SU-DHL-6 (cell line): ENCODE data around the gene KRTAP13-2.

Experiments
- H2AFZ ChIP-seq: fragments of 200-600 bp; sonication (generic); 2 replicates; pipeline ENCODE4 v1.6.1; 2014; ENCODE audit warnings: low read depth, mild to moderate bottlenecking, moderate library complexity, mixed read lengths, antibody characterized with exemption, low read length; ENCODE audit not compliant: severe bottlenecking
- H3F3A ChIP-seq: fragments of 200-600 bp; shearing (Covaris generic); 2 replicates; pipeline ENCODE4 v1.6.0; 2016; ENCODE audit warnings: antibody characterized with exemption, mild to moderate bottlenecking; ENCODE audit not compliant: insufficient read depth
- H3K27ac ChIP-seq: fragments of 200-600 bp; sonication (generic); 2 replicates; pipeline ENCODE4 v1.5.1; 2016; ENCODE audit warnings: low read depth, mild to moderate bottlenecking, low read length, moderate library complexity, mixed read lengths
- H3K27me3 ChIP-seq: fragments of 200-600 bp; sonication (generic), shearing (Covaris generic); 2 replicates; pipeline ENCODE4 v1.6.0; 2014; ENCODE audit warnings: mild to moderate bottlenecking, low read length
- H3K36me3 ChIP-seq: fragments of 200-600 bp; sonication (generic); 2 replicates; pipeline ENCODE4 v1.6.1; 2014; ENCODE audit warnings: mild to moderate bottlenecking, low read length, mixed read lengths
- H3K4me2 ChIP-seq: fragments of 300-600, 200-600 bp; shearing (Covaris generic), sonication (generic); 2 replicates; pipeline ENCODE4 v1.6.0; 2014; ENCODE audit warnings: low read length, low read depth, mild to moderate bottlenecking; ENCODE audit not compliant: poor library complexity, severe bottlenecking
- H3K4me3 ChIP-seq: fragments of 200-600 bp; sonication (generic); 2 replicates; pipeline ENCODE4 v1.5.1; 2014; ENCODE audit warnings: antibody characterized with exemption, low read length, mild to moderate bottlenecking, mixed read lengths; ENCODE audit not compliant: insufficient read depth, poor library complexity, severe bottlenecking
- H3K79me2 ChIP-seq: fragments of 200-600 bp; sonication (generic); 2 replicates; pipeline ENCODE4 v1.6.1; 2014; ENCODE audit warnings: mild to moderate bottlenecking, low read length, moderate library complexity; ENCODE audit not compliant: insufficient read depth
- H3K9ac ChIP-seq: fragments of 200-600 bp; sonication (generic); 2 replicates; pipeline ENCODE4 v1.7.0; 2014; ENCODE audit warnings: mild to moderate bottlenecking, low read length
- H3K9me2 ChIP-seq: fragments of 200-600 bp; sonication (generic); replicated peaks from 2 replicates; pipeline ENCODE4 v1.6.1; 2014; ENCODE audit warnings: low read length; ENCODE audit not compliant: insufficient read depth
- H3K9me3 ChIP-seq: fragments of 200-600 bp; sonication (generic); 2 replicates; pipeline ENCODE4 v1.6.1; 2014; ENCODE audit warnings: low read length, mixed read lengths; ENCODE audit not compliant: insufficient read depth
- H4K20me1 ChIP-seq: fragments of 200-600 bp; sonication (generic); 2 replicates; pipeline ENCODE4 v1.6.1; 2014; ENCODE audit warnings: low read depth, mild to moderate bottlenecking, antibody characterized with exemption, low read length, moderate library complexity, mixed read lengths
- EZH2phosphoT487 ChIP-seq: fragments of 200-600 bp; sonication (generic), shearing (Covaris generic); conservative IDR thresholded peaks from 2 replicates; pipeline ENCODE4 v1.6.1; 2018; ENCODE audit warnings: mild to moderate bottlenecking, antibody characterized with exemption, low read length, moderate library complexity, mixed read lengths
- TF ChIP-seq, protein P1 (sequence below): fragments of 200-600 bp; sonication (generic); IDR thresholded peaks from one replicate; pipeline ENCODE4 v1.5.1; 2017; ENCODE audit warnings: antibody characterized with exemption, mild to moderate bottlenecking, low read length, moderate library complexity; ENCODE audit not compliant: insufficient read depth, poor library complexity, severe bottlenecking

The KRTAP13-2 gene

DNA sequence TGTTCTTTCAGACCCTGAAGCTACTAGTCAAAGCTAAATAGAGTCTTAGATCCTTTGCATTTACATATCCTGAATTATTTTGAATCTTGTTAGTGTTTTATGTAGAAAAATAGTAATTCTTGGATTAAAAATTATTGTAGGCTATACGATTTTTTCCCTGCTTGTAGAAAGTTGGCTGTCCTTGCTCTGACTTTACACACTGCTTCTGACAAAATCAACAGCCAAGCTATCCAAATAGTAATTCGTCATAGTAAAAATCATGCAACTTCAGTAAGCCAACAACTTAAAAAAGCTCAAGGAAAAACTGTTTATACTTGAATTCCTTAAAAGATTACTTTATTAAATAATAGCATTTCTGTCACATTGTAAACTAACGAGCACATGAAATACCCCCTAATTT is 16.2 kb downstream of the KRTAP13-2 start:
- Histone ChIP-seq H4K20me1 (no peaks in the 10 kb centered on the region), H3K27me3 (no peaks in the 10 kb centered on the region), H3K27ac (no peak overlapping the region), H3K4me3 (no peak overlapping the region), H3K9ac (no peak overlapping the region), H3K9me3 (no peaks in the 10 kb centered on the region), H3K4me2 (no peak overlapping the region), H2AFZ (no peak overlapping the region), H3K36me3 (no peaks in the 10 kb centered on the region), H3F3A (no peaks in the 10 kb centered on the region), H3K9me2 (no peaks in the 10 kb centered on the region), H3K79me2 (no peaks in the 10 kb centered on the region)
- no peak for TF ChIP-seq EZH2phosphoT487
- TF ChIP-seq, protein P1, sequence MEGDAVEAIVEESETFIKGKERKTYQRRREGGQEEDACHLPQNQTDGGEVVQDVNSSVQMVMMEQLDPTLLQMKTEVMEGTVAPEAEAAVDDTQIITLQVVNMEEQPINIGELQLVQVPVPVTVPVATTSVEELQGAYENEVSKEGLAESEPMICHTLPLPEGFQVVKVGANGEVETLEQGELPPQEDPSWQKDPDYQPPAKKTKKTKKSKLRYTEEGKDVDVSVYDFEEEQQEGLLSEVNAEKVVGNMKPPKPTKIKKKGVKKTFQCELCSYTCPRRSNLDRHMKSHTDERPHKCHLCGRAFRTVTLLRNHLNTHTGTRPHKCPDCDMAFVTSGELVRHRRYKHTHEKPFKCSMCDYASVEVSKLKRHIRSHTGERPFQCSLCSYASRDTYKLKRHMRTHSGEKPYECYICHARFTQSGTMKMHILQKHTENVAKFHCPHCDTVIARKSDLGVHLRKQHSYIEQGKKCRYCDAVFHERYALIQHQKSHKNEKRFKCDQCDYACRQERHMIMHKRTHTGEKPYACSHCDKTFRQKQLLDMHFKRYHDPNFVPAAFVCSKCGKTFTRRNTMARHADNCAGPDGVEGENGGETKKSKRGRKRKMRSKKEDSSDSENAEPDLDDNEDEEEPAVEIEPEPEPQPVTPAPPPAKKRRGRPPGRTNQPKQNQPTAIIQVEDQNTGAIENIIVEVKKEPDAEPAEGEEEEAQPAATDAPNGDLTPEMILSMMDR = no peak

DNA sequence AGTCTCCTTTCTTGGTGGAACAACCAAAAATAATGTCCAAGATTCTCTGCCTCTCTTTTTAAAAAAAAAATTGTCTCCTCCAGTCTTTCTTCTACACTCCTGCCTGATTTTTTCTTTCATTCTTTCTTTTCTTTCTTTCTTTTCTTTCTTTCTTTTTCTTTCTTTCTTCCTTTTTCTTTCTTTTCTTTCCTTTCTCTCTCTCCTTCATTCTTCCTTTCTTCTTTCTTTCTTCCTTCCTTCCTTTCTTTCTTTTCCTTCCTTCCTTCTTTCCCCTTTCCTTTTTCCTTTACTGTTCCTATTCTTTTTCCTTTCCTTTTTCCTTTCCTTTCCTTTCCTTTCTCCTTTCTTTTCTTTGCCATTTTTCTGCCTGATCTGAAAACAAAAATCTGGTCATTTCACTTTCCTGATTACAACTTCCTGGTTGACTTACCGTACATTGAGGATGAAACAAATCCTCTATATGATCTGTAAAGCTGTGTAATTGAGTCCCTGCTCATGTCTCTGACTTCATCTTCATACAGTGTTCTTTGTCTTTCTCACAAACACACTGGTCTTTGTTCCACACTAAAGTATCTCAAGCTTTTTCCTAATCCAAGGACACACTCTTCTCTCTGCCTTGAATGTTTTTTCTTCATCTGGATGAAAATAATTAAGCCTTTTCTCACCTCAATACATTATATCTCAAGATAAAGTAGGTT is 17.6 kb downstream of the KRTAP13-2 start:
- Histone ChIP-seq H3K4me3 (no peak overlapping the region), H3F3A (no peaks in the 10 kb centered on the region), H3K9me3 (no peaks in the 10 kb centered on the region), H3K27me3 (no peaks in the 10 kb centered on the region), H4K20me1 (no peaks in the 10 kb centered on the region), H3K36me3 (no peaks in the 10 kb centered on the region), H3K79me2 (no peaks in the 10 kb centered on the region), H3K9me2 (no peaks in the 10 kb centered on the region), H3K4me2 (no peak overlapping the region), H3K9ac (no peak overlapping the region), H2AFZ (no peak overlapping the region), H3K27ac (no peak overlapping the region)
- TF ChIP-seq, protein P1 = no peak
- no peak for TF ChIP-seq EZH2phosphoT487

DNA sequence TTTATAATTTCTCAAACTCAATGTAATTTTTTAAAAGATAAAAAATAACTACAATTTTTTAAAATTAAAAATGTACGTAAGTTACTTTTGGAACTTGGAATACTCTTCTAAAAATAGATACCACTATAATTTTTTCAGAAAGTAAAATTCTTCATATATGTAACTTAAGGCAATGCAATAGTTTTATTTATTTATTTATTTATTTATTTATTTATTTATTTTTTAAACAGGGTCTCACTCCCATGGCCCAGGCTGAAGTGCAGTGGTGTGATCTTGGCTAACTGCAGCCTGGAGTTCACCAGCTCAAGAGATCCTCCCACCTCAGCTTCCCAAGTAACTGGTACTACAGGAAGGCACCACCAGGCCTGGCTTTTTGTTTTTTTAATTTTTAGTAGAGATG is 20.5 kb downstream of the KRTAP13-2 start:
- no peak for TF ChIP-seq EZH2phosphoT487
- TF ChIP-seq, protein P1 = no peak
- no peaks in the 10 kb centered on the region for H3F3A ChIP-seq
- no peaks in the 10 kb centered on the region for H3K79me2 ChIP-seq
- no peaks in the 10 kb centered on the region for H3K9me3 ChIP-seq
- H4K20me1 ChIP-seq = no peaks in the 10 kb centered on the region
- H2AFZ ChIP-seq = no peak overlapping the region
- H3K9me2 ChIP-seq = no peaks in the 10 kb centered on the region
- no peaks in the 10 kb centered on the region for H3K36me3 ChIP-seq
- no peak overlapping the region for H3K4me2 ChIP-seq
- no peak overlapping the region for H3K4me3 ChIP-seq
- H3K27me3 ChIP-seq = no peaks in the 10 kb centered on the region
- no peak overlapping the region for H3K9ac ChIP-seq
- no peak overlapping the region for H3K27ac ChIP-seq
